Measurements from ENCODE around the gene CDC6.
A peak's percentile ranks its signal among the peaks of the same experiment; 100 is the strongest.

DNA sequence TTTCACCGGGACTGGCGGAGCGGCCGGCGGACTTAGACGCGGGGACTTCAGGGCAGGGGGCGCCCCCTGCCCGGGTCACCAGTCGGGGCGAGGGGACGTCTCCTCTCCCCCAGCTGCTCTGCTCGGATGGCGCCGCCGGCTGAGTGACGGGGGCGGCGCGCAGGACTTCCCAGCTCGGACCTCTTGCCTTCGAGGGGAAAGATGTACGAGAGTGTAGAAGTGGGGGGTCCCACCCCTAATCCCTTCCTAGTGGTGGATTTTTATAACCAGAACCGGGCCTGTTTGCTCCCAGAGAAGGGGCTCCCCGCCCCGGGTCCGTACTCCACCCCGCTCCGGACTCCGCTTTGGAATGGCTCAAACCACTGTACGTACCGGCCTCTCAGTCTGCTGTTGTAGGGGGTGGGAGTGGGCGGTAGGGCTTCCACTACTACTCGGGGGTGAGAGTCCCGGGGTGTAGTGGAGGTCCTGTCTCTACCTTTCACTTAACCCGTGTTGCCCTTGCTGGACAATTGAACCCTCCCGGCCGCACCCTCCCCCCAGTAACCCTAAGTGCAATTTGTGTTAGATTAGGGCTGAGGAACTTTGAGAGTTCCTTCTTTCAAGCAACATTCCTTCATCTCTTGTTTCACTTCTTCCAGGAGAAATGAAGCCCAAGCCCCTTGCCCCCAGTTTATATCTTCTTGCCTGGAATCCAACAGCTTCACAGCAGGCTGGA, 55.0 kb downstream of the CDC6 start:
- TF ChIP-seq, protein P1, sequence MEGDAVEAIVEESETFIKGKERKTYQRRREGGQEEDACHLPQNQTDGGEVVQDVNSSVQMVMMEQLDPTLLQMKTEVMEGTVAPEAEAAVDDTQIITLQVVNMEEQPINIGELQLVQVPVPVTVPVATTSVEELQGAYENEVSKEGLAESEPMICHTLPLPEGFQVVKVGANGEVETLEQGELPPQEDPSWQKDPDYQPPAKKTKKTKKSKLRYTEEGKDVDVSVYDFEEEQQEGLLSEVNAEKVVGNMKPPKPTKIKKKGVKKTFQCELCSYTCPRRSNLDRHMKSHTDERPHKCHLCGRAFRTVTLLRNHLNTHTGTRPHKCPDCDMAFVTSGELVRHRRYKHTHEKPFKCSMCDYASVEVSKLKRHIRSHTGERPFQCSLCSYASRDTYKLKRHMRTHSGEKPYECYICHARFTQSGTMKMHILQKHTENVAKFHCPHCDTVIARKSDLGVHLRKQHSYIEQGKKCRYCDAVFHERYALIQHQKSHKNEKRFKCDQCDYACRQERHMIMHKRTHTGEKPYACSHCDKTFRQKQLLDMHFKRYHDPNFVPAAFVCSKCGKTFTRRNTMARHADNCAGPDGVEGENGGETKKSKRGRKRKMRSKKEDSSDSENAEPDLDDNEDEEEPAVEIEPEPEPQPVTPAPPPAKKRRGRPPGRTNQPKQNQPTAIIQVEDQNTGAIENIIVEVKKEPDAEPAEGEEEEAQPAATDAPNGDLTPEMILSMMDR (IDR thresholded peaks at IDR 0.05): no peak
- TF ChIP-seq POLR2A (IDR thresholded peaks at IDR 0.05): peak; percentile 6

Data from right lobe of liver (tissue), 4 donors.